ENCODE measurements around the gene CDCA8. TPM values are rescaled to one million over a fixed set of nuclear protein-coding genes. Genes with fewer than 3 reads are reported as not detected.

Gene CDCA8
- total RNA-seq, 1 donor from 2014 or later, result 3.1 TPM

DNA sequence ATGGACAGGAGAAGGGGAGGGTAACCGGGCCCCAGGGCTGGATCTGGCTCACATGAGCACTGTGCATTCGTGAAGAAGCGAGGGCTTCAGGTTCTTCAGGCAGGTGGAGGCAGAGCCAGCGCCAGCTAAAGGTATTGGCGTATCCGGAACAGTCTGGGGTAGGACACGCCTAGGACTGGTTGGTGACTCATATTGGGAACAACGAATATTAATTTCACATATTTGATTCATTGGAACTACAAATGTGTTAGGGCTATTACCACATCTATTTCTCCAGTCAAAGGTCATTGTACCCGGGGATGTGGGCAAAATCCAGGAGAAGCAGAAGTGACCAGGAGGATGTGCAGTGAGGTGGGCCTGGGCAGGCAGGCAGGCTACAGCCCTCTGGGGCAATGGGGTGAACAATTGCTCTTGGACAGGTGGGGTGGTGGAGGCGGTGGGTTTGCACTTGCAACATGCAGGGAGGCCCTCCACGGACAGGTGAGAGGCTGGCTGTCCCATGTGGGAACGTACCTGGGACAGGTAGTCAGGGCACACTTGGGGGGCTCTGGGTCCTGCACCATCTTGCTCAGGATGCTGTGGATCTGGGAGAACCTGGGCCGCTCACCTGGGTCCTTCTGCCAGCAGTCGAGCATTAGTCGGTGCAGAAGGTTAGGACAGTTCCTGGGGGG lies 26.7 kb downstream of the CDCA8 start:
- DNase-seq (ENCODE audit: low read depth), result no peak
- Histone ChIP-seq H3K27me3 (ENCODE audit: control insufficient read depth, insufficient read depth, low read length) (peaks cover 2% of the 10 kb centered on the region), H3K36me3 (ENCODE audit: control insufficient read depth, insufficient read depth, low read length) (no peaks in the 10 kb centered on the region), H3K4me3 (ENCODE audit: low read depth, low read length) (no peak overlapping the region)
- TF ChIP-seq, protein P1, sequence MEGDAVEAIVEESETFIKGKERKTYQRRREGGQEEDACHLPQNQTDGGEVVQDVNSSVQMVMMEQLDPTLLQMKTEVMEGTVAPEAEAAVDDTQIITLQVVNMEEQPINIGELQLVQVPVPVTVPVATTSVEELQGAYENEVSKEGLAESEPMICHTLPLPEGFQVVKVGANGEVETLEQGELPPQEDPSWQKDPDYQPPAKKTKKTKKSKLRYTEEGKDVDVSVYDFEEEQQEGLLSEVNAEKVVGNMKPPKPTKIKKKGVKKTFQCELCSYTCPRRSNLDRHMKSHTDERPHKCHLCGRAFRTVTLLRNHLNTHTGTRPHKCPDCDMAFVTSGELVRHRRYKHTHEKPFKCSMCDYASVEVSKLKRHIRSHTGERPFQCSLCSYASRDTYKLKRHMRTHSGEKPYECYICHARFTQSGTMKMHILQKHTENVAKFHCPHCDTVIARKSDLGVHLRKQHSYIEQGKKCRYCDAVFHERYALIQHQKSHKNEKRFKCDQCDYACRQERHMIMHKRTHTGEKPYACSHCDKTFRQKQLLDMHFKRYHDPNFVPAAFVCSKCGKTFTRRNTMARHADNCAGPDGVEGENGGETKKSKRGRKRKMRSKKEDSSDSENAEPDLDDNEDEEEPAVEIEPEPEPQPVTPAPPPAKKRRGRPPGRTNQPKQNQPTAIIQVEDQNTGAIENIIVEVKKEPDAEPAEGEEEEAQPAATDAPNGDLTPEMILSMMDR (IDR thresholded peaks at IDR 0.05; ENCODE audit: insufficient read depth, low read length, poor library complexity, severe bottlenecking), result no peak

DNA sequence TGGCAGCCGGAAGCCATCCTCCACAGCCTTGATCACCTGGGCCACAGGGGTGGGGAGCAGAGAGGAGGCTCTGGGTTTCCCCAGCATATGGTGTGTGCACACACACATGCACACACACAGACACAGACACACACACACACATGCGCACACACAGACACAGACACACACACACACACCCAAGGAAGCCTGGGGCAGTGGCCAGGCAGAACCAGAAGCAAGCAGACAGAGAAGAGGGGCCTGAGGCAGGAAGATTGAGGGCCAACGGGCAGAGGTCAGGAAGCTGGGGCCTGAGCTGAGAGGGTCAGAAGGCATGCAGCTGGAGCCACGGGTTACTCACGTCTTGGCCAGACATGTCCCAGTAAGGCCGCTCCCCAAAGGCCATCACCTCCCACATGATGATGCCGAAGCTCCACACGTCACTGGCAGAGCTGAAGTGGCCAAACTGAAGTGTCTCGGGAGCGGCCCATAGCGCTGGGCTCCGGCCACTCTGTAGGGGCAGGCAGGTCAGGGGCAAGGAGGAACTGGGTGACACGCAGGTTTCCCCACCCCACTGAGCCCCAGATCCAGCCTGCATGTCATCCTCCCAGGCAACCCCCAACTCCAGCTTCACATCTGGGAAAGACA lies 27.4 kb downstream of the CDCA8 start:
- H3K27me3 ChIP-seq (ENCODE audit: control insufficient read depth, insufficient read depth, low read length), result peaks cover 2% of the 10 kb centered on the region
- DNase-seq (ENCODE audit: low read depth), result no peak
- TF ChIP-seq, protein P1 (IDR thresholded peaks at IDR 0.05; ENCODE audit: insufficient read depth, low read length, poor library complexity, severe bottlenecking), result no peak

DNA sequence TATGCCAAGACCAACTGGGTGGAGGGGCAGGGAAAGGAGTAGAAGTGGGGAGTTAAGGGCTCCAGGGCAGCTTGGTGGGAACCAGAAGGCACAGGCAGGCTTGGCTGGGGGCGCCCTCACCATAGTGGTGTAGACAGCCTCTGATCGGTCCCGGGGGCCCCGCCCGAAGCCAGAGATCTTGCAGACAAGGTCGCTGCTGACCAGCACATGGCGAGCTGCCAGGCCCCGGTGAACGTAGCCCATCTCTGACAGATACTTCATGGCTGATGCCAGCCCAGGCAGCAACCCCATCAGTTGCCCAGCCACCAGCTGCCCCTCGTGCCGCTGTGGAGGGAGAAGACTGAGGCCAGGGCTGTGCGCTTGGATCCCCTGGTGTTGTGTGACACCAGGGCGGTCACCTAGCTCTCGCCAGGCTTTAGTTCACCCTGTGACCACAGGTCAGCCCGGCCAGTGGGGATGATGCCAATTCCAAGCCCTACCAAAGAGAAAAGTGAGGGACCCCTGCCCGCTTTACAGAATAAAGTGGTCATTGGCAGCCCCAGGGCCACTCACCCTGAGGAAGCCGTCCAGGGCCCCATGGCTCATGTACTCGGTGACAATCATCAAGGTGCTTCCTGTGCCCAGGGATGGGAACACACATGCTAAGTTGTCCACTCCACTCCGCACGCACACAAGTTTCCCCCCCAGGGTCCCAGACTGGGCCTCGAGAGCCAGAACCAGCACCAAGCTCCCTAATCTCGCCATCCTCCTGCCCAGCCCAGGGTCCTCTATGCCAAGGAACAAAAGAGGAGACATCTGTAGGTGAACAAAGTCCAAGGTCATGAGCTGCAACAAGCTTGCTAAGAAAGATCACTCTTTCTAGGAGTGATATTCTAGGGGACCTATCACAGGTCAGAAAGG lies 28.2 kb downstream of the CDCA8 start:
- TF ChIP-seq, protein P1 (IDR thresholded peaks at IDR 0.05; ENCODE audit: insufficient read depth, low read length, poor library complexity, severe bottlenecking), result no peak
- Histone ChIP-seq H3K4me3 (ENCODE audit: low read depth, low read length) (no peak overlapping the region), H3K27me3 (ENCODE audit: control insufficient read depth, insufficient read depth, low read length) (peaks cover 2% of the 10 kb centered on the region), H3K36me3 (ENCODE audit: control insufficient read depth, insufficient read depth, low read length) (no peaks in the 10 kb centered on the region)
- DNase-seq (ENCODE audit: low read depth), result no peak

More for the DNA sequence above, 27.4 kb downstream of the CDCA8 start:
- Histone ChIP-seq H3K4me3 (ENCODE audit: low read depth, low read length) (no peak overlapping the region), H3K36me3 (ENCODE audit: control insufficient read depth, insufficient read depth, low read length) (no peaks in the 10 kb centered on the region)

DNA sequence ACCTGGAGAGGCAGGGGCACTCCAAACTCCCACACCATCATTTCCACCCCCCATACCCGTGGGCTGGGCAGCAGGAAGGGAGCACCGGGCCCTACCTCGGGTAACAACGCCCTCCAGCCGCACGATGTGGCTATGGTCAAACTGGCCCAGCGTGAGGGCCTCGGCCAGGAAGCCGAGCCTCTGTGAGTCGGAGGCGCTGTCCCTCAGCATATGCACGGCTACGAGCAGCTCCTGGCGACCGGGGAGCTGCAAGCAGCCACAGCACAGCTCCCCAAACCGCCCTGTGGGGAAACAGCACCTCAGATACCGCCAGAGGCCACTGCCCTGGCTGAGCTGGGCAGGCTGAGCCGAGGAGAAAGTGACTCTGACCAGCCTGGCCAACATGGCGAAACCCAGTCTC lies 29.2 kb downstream of the CDCA8 start:
- Histone ChIP-seq H3K4me3 (ENCODE audit: low read depth, low read length) (no peak overlapping the region), H3K36me3 (ENCODE audit: control insufficient read depth, insufficient read depth, low read length) (no peaks in the 10 kb centered on the region), H3K27me3 (ENCODE audit: control insufficient read depth, insufficient read depth, low read length) (peaks cover 7% of the 10 kb centered on the region)
- no peak for DNase-seq (ENCODE audit: low read depth)
- TF ChIP-seq, protein P1 (IDR thresholded peaks at IDR 0.05; ENCODE audit: insufficient read depth, low read length, poor library complexity, severe bottlenecking), result no peak

DNA sequence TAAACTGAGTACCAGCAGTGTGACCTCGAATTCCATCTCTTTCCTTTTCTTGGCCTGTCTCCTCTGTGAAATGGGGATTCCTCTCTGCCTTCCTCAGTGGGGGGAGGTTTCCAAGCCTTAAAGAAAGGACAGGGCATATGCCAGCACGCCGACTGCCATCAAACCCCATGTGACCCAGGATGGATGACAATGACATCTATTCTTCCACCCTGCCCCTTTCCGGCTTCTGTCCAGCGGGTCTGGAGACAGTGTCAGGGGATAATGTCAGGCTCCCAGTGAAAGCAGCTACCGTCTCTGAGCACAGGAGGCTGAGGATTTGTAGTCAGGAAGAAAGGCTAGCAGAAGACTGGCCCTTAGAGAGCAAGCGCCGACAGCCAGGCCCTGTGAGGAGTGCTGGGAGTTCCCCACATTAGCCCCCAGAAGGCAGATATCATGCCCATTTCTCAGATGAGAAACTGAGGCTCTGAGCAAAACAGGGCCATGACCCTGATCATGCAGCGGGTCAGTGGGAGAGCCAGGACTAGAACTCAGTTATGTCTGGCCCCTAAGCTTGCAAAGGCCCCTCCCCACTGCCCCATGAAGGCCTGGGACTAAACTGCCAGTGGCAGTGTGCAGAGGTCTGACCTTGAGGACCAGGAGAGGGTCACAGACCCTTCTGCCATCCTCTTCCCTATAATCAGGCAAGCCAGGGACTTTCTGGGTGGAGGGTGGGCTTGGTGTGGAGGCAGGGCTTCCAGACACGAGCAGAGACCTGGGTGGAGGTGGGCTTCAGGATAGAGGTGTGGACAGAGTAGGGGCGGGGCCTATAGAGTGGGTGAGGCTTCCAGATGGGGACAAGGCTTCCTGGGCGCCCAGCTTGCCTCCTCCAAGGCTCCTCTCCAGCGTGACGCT lies 30.1 kb downstream of the CDCA8 start:
- Histone ChIP-seq H3K27me3 (ENCODE audit: control insufficient read depth, insufficient read depth, low read length) (peaks cover 14% of the 10 kb centered on the region), H3K4me3 (ENCODE audit: low read depth, low read length) (no peak overlapping the region), H3K36me3 (ENCODE audit: control insufficient read depth, insufficient read depth, low read length) (no peaks in the 10 kb centered on the region)
- no peak for DNase-seq (ENCODE audit: low read depth)
- TF ChIP-seq, protein P1 (IDR thresholded peaks at IDR 0.05; ENCODE audit: insufficient read depth, low read length, poor library complexity, severe bottlenecking), result no peak

Data from kidney epithelial cell (primary cell).